Astrocyte (in vitro differentiated cells and primary cell): ENCODE measurements around the gene CACNB1. TPM values are rescaled to one million over a fixed set of nuclear protein-coding genes. Genes with fewer than 3 reads are reported as not detected.

Source experiments
- DNase-seq: peaks from one replicate; pipeline ENCODE4 v3.0.0-alpha.2; 2010; ENCODE audit warnings: low read depth
- FAIRE-seq: peaks from 2 replicates; lab custom pipeline; 2011; peaks lifted over from hg19 to GRCh38; lab: Jason Lieb, UNC
- H2AFZ ChIP-seq: 2 replicates; pipeline ENCODE4 v1.6.0; 2012; ENCODE audit warnings: low read depth, low read length, inconsistent platforms
- H3K27ac ChIP-seq: 2 replicates; pipeline ENCODE4 v1.5.1; 2011; ENCODE audit warnings: low read depth, low read length, inconsistent platforms
- H3K27me3 ChIP-seq: 2 replicates; pipeline ENCODE4 v1.6.0; 2011; ENCODE audit warnings: low read length, inconsistent platforms; ENCODE audit not compliant: insufficient read depth
- H3K36me3 ChIP-seq: 2 replicates; pipeline ENCODE4 v1.5.1; 2011; ENCODE audit warnings: low read length, inconsistent platforms; ENCODE audit not compliant: insufficient read depth
- H3K4me1 ChIP-seq: 2 replicates; pipeline ENCODE4 v1.5.1; 2011; ENCODE audit warnings: low read length, inconsistent platforms; ENCODE audit not compliant: insufficient read depth
- H3K4me2 ChIP-seq: 2 replicates; pipeline ENCODE4 v1.6.0; 2012; ENCODE audit warnings: low read length, inconsistent platforms
- H3K4me3 ChIP-seq: 2 replicates; pipeline ENCODE4 v1.5.1; 2011; ENCODE audit warnings: low read depth, mild to moderate bottlenecking, low read length, inconsistent platforms; ENCODE audit not compliant: insufficient read depth
- H3K79me2 ChIP-seq: 2 replicates; pipeline ENCODE4 v1.6.0; 2012; ENCODE audit warnings: mild to moderate bottlenecking, low read length, inconsistent platforms; ENCODE audit not compliant: insufficient read depth
- H3K9ac ChIP-seq: 2 replicates; pipeline ENCODE4 v1.6.0; 2012; ENCODE audit warnings: mild to moderate bottlenecking, low read length, inconsistent platforms
- H3K9me3 ChIP-seq: 2 replicates; pipeline ENCODE4 v1.5.1; 2012; ENCODE audit warnings: low read depth, mild to moderate bottlenecking, low read length, inconsistent platforms; ENCODE audit not compliant: insufficient read depth
- H4K20me1 ChIP-seq: 2 replicates; pipeline ENCODE4 v1.6.0; 2012; ENCODE audit warnings: low read length, inconsistent platforms; ENCODE audit not compliant: insufficient read depth
- H3K27ac Mint-ChIP-seq: one replicate; pipeline ENCODE4 v1.8.0; 2021; ENCODE audit warnings: mild to moderate bottlenecking, mixed read lengths; ENCODE audit not compliant: unreplicated experiment
- H3K27me3 Mint-ChIP-seq: one replicate; pipeline ENCODE4 v1.8.0; 2021; ENCODE audit warnings: low read depth, mixed read lengths; ENCODE audit not compliant: unreplicated experiment
- H3K36me3 Mint-ChIP-seq: one replicate; pipeline ENCODE4 v1.8.0; 2021; ENCODE audit warnings: low read depth, mixed read lengths; ENCODE audit not compliant: unreplicated experiment
- H3K4me1 Mint-ChIP-seq: one replicate; pipeline ENCODE4 v1.8.0; 2021; ENCODE audit warnings: low read depth, mixed read lengths; ENCODE audit not compliant: unreplicated experiment
- H3K4me3 Mint-ChIP-seq: one replicate; pipeline ENCODE4 v1.8.0; 2021; ENCODE audit warnings: mild to moderate bottlenecking, moderate library complexity, mixed read lengths; ENCODE audit not compliant: unreplicated experiment
- H3K9me3 Mint-ChIP-seq: one replicate; pipeline ENCODE4 v1.8.0; 2021; ENCODE audit warnings: mild to moderate bottlenecking, mixed read lengths; ENCODE audit not compliant: unreplicated experiment
- EZH2 ChIP-seq: IDR thresholded peaks from 2 replicates; pipeline ENCODE4 v1.6.1; 2012; ENCODE audit warnings: mild to moderate bottlenecking, low read length, inconsistent platforms; ENCODE audit not compliant: insufficient read depth
- total RNA-seq: library from RNA; stranded (reverse); gene quantifications from 2 replicates; pipeline ENCODE4 v1.2.1, GENCODE V29; 2021
- TF ChIP-seq, protein P1 (sequence below): IDR thresholded peaks from 2 replicates; pipeline ENCODE4 v1.5.1; 2011; ENCODE audit warnings: low read depth, mild to moderate bottlenecking, inconsistent platforms, low read length, moderate library complexity; ENCODE audit not compliant: insufficient read depth

The CACNB1 gene
- total RNA-seq, 1 donor from 2014 or later: 16.6 TPM

DNA sequence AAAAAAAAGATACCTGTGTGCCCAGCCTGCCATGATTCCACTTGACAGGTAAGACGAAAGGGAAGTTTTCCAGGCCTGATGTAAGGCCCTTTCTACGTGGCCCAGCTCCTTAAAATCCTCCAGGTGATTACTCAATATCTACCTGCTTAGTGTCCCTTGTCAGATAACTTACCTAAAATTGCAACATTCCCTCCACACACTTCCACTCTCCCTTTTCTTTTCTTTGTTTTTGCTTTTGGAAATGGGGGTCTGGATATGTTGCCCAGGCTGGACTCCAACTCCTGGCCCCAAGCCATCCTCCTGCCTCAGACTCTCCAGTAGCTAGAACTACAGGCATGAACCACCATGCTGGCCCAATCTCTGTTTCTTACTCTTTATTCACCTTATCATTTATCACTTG is 38.8 kb downstream of the CACNB1 start:
- H3K79me2 ChIP-seq: no peaks in the 10 kb centered on the region
- H3K36me3 ChIP-seq: no peaks in the 10 kb centered on the region
- no peak overlapping the region for H3K4me2 ChIP-seq
- no peak overlapping the region for H3K4me3 ChIP-seq
- FAIRE-seq: no peak
- no peak overlapping the region for H3K27ac ChIP-seq
- H3K27me3 ChIP-seq: peaks cover 7% of the 10 kb centered on the region
- H2AFZ ChIP-seq: no peak overlapping the region
- no peak for DNase-seq
- H3K4me1 ChIP-seq: no peaks in the 10 kb centered on the region
- no peak for TF ChIP-seq EZH2
- TF ChIP-seq, protein P1, sequence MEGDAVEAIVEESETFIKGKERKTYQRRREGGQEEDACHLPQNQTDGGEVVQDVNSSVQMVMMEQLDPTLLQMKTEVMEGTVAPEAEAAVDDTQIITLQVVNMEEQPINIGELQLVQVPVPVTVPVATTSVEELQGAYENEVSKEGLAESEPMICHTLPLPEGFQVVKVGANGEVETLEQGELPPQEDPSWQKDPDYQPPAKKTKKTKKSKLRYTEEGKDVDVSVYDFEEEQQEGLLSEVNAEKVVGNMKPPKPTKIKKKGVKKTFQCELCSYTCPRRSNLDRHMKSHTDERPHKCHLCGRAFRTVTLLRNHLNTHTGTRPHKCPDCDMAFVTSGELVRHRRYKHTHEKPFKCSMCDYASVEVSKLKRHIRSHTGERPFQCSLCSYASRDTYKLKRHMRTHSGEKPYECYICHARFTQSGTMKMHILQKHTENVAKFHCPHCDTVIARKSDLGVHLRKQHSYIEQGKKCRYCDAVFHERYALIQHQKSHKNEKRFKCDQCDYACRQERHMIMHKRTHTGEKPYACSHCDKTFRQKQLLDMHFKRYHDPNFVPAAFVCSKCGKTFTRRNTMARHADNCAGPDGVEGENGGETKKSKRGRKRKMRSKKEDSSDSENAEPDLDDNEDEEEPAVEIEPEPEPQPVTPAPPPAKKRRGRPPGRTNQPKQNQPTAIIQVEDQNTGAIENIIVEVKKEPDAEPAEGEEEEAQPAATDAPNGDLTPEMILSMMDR: no peak
- no peaks in the 10 kb centered on the region for H3K9me3 Mint-ChIP-seq
- H3K9me3 ChIP-seq: no peaks in the 10 kb centered on the region
- no peaks in the 10 kb centered on the region for H3K36me3 Mint-ChIP-seq
- peaks cover 21% of the 10 kb centered on the region for H3K27me3 Mint-ChIP-seq
- no peak overlapping the region for H3K27ac Mint-ChIP-seq
- no peak overlapping the region for H3K9ac ChIP-seq
- H4K20me1 ChIP-seq: no peaks in the 10 kb centered on the region
- peak overlapping the region; percentile 15 for H3K4me3 Mint-ChIP-seq
- H3K4me1 Mint-ChIP-seq: no peaks in the 10 kb centered on the region

DNA sequence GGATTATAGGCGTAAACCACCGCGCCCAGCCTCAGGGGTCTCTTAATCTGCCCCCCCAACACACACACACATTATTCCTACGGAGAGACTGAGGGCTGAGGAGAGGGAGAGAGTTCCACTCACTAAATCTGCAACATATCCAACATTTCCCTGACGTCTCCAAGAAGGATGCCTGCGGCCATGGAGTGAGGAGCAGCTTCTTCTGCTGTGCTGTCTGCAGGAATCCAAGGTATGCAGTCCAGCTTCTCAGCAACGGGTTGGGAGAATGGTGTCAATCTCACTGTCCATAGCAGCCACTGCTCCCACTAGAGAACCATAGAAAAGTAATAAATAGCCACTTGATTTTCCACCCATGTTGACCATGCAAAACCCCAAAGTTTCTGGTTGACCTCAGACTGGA is 41.0 kb downstream of the CACNB1 start:
- Mint-ChIP-seq H3K36me3 (no peaks in the 10 kb centered on the region), H3K27ac (no peak overlapping the region), H3K27me3 (peaks cover 12% of the 10 kb centered on the region), H3K9me3 (no peaks in the 10 kb centered on the region), H3K4me3 (peak overlapping the region; percentile 30), H3K4me1 (peaks cover 10% of the 10 kb centered on the region)
- H3K4me3 ChIP-seq: no peak overlapping the region
- H3K79me2 ChIP-seq: no peaks in the 10 kb centered on the region
- DNase-seq (no peak), FAIRE-seq (no peak)
- no peak for TF ChIP-seq EZH2
- TF ChIP-seq, protein P1: no peak
- H3K9ac ChIP-seq: no peak overlapping the region
- H3K36me3 ChIP-seq: no peaks in the 10 kb centered on the region
- peaks cover 8% of the 10 kb centered on the region for H3K27me3 ChIP-seq
- no peak overlapping the region for H2AFZ ChIP-seq
- no peak overlapping the region for H3K27ac ChIP-seq
- H3K4me1 ChIP-seq: peaks cover 14% of the 10 kb centered on the region
- no peaks in the 10 kb centered on the region for H3K9me3 ChIP-seq
- no peak overlapping the region for H3K4me2 ChIP-seq
- no peaks in the 10 kb centered on the region for H4K20me1 ChIP-seq

DNA sequence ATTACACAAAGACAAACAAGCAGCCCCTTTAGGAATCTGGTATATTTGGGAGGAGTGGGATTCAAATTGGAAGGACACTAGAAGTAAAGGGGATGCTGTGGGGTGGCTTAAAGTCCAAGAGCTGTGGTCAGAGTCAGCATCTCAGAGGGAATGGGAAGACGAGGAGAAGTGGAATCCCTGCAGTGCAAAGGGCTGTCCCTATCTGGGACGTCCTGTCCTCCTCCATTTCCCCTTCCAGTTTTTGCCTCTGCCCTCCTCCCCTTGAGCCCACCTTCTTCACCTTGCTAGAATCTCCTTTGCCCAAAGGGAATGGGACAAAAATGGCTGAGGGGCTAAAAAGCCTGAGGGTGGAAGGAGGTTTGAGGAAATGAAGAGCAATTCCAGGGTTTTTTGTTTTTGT is 41.8 kb downstream of the CACNB1 start:
- H3K9me3 ChIP-seq: no peaks in the 10 kb centered on the region
- TF ChIP-seq, protein P1: no peak
- no peak for TF ChIP-seq EZH2
- FAIRE-seq: no peak
- H3K36me3 ChIP-seq: no peaks in the 10 kb centered on the region
- no peaks in the 10 kb centered on the region for H3K79me2 ChIP-seq
- Mint-ChIP-seq H3K4me3 (peak overlapping the region; percentile 34), H3K36me3 (no peaks in the 10 kb centered on the region), H3K27me3 (peaks cover 13% of the 10 kb centered on the region), H3K4me1 (peaks cover 10% of the 10 kb centered on the region), H3K27ac (no peak overlapping the region), H3K9me3 (no peaks in the 10 kb centered on the region)
- H3K27me3 ChIP-seq: peaks cover 10% of the 10 kb centered on the region
- DNase-seq: no peak
- no peak overlapping the region for H3K4me3 ChIP-seq
- H3K4me2 ChIP-seq: no peak overlapping the region
- H3K27ac ChIP-seq: no peak overlapping the region
- H3K9ac ChIP-seq: no peak overlapping the region
- H4K20me1 ChIP-seq: no peaks in the 10 kb centered on the region
- peaks cover 14% of the 10 kb centered on the region for H3K4me1 ChIP-seq
- H2AFZ ChIP-seq: no peak overlapping the region
